GM12801 (cell line): Measurements from ENCODE around the gene RELCH.

ENCODE experiments used
- CTCF ChIP-seq: IDR thresholded peaks from one replicate; pipeline ENCODE4 v1.5.1; 2011; ENCODE audit warnings: control low read depth; ENCODE audit not compliant: insufficient read length; ENCODE audit errors: extremely low read depth

Gene RELCH

GRCh38 chr18:62300359-62300963, 113.4 kb downstream of the RELCH start:
- no peak for TF ChIP-seq CTCF

GRCh38 chr18:62301322-62301721, 114.3 kb downstream of the RELCH start:
- TF ChIP-seq CTCF = no peak

- TF ChIP-seq CTCF = no peak
Measured at GRCh38 chr18:62312851-62313250, 125.8 kb downstream of the RELCH start.

GRCh38 chr18:62318228-62319180, 131.4 kb downstream of the RELCH start:
- no peak for TF ChIP-seq CTCF

- TF ChIP-seq CTCF = no peak
Measured at GRCh38 chr18:62321201-62321600, 134.1 kb downstream of the RELCH start.

GRCh38 chr18:62323483-62324180, 136.6 kb downstream of the RELCH start:
- no peak for TF ChIP-seq CTCF

- TF ChIP-seq CTCF = no peak
Measured at GRCh38 chr18:62324181-62324828, 137.2 kb downstream of the RELCH start.
